DMS153 (cell line): ENCODE data around the gene KLHDC10.
"Not testable (repeated sequence)": the region's sequence is repeated elsewhere in the genome, so short reads cannot be mapped to it uniquely, and the experiment has no call there.

ENCODE experiments used
- DNase-seq: peaks from one replicate; lab custom pipeline; 2025; lab: John Stamatoyannopoulos, UW

Gene KLHDC10

GRCh38 chr7:130079846-130080394, 9.6 kb downstream of the KLHDC10 start:
- DNase-seq: no peak

DNA sequence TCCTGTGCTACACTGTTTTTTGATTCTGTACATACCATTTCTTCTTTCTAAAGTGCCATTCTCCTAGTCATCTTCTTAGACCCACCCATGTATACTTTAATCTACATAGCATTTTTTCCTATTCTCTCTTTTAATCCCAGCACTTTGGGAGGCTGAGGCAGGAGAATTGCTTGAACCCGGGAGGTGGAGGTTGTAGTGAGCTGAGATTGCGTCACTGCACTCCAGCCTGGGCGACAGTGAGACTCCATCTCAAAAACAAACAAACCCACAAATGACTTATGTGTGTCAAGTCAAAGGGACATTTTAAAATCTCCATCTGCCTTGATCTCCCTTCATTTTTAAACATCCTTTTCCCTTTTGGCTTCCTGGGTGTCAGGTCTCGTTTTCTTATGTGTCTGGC, 13.2 kb downstream of the KLHDC10 start:
- not testable (repeated sequence) for DNase-seq

DNA sequence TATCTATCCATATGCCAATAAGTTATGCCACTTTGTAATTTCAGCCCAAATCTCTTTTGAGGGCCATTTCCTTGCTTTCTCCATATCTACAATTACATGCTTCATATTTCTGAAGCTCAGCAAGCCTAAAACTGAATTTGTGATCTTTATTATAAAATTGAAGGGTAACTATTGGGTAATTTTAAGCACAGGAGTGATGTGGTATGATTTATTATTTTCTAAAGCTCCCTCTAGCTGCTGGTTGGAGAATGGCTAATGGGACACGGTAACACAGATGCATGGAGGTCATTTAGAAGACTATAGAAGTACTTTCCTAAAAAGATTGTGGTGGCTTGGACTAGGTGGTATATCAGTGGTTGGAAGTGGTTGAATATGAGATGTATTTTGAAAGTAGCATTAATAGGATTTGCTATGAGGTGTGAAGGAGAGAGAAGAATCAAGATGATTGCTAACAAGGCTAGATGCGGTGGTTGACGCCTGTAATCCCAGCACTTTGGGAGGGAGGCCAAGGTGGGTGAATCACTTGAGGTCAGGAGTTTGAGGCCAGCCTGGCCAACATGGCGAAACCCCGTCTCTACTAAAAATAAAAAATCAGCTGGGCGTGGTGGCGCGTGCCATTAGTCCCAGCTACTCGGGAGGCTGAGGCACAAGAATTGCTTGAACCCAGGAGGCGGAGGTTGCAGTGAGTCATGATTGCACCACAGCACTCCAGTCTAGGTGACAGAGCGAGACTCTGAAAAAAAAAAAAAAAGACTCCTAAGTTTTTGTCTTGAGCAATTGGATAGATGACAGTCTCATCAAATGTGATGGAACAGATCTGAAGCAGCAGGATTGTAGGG, 13.9 kb downstream of the KLHDC10 start:
- no peak for DNase-seq

GRCh38 chr7:130085235-130085634, 14.9 kb downstream of the KLHDC10 start:
- DNase-seq: not testable (repeated sequence)

DNA sequence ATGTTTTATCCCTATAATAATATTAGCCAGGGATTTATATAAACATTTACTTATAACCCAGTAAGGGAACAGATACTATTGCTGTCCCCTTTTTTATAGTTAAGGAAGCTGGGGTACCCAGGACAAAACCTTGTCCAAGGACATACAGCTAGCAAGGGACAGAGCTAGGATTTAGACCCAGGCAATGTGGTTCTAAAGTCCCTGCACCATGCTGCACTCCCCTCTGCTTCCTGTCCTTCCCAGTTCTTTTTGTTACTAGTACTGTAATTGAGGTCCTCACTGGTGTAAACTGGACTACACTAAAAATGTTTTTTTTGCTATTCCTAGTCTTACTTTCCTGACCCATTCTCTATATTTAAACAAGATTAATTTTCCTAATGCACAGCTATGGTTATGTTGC, 16.6 kb downstream of the KLHDC10 start:
- no peak for DNase-seq

GRCh38 chr7:130087364-130087763, 17.0 kb downstream of the KLHDC10 start:
- no peak for DNase-seq

GRCh38 chr7:130090745-130091532, 20.6 kb downstream of the KLHDC10 start:
- DNase-seq: no peak

DNA sequence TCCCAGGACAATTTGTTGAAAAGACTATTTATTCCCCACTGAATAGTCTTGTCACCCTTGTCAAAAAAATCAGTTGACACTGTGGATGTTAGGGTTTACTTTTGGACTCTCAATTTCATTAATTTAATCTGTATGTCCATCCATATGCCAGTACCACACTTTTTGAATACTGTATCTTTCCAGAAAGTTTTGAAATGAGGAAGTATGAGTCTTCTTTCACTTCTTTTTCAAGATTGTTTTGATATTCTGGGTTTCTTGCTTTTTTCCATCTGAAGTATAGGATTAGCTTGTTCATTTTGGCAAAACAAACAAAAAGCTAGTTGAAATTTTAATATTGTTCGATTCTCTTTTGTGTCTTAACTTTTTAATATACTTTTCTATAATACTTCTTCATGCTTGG, 21.7 kb downstream of the KLHDC10 start:
- no peak for DNase-seq

DNA sequence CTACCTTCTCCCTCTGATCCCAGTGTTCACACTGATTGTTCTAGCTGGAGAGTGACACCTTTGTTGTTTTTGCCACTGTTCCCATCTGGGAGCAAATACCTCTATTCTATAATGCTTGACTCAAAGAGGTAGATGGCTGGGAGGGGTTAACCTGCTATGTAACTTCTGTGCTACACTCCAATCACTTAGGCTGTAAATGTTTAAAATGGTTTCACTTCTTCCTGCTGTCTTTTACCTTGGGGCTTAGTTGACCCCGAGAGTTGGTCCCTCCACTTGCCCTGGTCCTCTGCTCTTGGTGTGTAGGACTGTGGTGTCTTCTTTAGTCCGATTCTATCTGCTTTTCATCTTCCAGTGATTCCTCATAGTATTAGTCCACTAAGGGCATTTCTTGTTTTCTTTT, 22.3 kb downstream of the KLHDC10 start:
- DNase-seq: no peak

- DNase-seq: no peak
Observed at GRCh38 chr7:130095812-130096211, 25.5 kb downstream of the KLHDC10 start.

DNA sequence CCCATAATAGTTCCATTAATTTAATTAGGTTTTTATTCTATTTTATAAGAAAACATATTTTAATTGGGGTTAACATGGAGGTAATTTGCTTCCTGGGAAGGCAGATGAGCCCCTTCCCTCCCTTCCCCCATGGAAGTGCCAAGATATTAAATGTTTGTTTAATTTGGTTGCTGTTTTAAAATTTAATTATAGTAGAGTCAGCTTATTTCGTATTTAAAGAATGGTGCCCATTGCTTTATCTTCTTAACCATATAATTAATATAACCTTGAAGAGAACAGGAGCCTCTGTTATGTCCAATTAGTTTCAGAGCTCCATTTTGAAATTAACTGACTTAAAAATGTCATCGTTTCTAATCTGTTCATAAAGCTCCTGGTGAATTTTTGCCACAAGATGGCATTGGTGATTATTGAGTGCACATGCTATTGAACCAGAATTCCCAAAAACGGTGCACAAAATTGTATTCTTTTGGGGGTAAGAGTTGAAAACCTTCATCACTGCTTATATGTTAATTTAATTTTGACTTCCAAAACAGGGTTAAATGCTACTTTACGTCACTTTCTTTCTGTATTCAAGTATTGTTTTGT, 26.0 kb downstream of the KLHDC10 start:
- no peak for DNase-seq

- no peak for DNase-seq
Observed at GRCh38 chr7:130099331-130099730, 29.0 kb downstream of the KLHDC10 start.

- DNase-seq: no peak
Observed at GRCh38 chr7:130102588-130102987, 32.3 kb downstream of the KLHDC10 start.

DNA sequence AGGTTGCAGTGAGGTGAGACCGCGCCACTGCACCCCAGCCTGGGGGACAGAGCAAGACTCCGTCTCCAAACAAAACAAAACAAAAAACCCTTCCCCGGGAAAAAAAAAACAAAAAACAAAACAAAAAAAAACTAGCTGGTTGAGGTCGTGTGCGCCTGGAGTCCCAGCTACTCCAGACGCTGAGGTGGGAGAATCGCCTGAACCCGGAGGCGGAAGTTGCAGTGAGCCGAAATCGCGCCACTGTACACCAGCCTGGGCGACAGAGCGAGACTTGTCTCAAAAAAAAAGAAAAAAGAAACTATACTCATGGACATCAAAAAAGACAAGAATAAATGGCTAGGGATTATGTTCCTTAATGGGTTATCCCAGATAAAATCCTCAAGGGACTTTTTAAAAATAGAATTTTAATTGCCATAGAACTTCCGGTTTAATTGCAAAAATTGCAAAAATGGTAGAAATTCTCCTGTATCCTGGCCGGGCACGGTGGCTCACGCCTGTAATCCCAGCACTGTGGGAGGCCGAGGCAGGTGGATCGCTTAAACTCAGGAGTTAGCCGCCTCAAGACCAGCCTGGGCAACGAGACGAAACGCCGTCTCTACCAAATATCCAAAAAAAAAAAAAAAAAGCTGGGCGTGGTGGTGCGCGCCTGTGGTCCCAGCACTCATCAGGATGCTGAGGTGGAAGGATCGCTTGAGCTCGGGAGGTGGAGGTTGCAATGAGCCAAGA, 37.8 kb downstream of the KLHDC10 start:
- DNase-seq: no peak

- DNase-seq: no peak
Observed at GRCh38 chr7:130108809-130109208, 38.5 kb downstream of the KLHDC10 start.

- no peak for DNase-seq
Observed at GRCh38 chr7:130112093-130112492, 41.8 kb downstream of the KLHDC10 start.

DNA sequence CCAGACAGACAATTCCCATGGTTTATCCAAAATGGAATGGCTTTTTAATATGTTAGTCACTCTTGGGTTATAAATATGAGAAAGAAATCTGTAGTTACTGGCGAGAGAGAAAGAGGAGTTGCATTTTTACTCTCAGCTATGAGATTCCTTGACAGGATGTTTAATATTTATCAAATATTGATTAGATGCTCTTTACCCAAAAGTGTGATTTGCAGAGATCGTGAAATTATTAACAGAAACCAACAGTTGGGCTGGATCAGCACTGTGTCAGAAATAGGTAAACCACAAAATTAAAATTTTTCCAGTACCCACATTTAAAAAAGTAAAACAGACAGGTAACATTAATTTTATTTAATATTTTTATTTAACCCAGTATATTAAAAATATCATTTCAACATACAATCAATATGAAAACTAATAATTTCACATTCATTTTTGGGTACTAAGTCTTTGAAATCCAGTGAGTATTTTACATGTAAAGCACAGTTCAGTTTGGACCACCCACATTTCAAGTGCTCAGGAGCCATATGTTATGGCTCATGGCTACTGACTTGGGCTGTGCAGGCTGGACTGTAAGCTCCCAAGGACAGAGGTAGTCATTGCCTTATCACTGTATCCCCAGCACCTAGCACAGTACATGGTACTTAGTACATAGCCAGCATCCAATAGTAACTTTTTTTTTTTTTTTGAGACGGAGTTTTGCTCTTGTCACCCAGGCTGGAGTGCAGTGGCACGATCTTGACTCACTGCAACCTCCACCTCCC, 42.5 kb downstream of the KLHDC10 start:
- no peak for DNase-seq

- DNase-seq: not testable (repeated sequence)
Observed at GRCh38 chr7:130113426-130113805, 43.1 kb downstream of the KLHDC10 start.

GRCh38 chr7:130113887-130114286, 43.6 kb downstream of the KLHDC10 start:
- DNase-seq: no peak

DNA sequence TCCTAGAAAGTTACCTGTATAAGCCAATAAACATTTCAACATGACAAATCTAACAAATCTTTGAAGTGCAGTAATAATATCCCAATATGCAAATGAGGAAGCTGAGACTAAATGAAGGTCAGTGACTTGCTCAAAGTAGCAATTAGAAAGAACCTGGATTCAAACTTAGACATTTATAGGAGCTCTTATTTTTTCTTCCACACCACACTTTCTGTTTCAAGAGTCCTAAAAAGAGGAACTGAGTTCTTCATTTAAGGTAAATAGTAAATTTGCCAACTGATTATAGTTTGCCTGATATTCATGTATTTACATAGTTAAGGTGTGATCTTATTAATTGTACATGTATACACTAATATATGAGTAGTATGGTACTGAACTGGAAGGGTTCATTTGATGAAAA, 44.0 kb downstream of the KLHDC10 start:
- DNase-seq: no peak

DNA sequence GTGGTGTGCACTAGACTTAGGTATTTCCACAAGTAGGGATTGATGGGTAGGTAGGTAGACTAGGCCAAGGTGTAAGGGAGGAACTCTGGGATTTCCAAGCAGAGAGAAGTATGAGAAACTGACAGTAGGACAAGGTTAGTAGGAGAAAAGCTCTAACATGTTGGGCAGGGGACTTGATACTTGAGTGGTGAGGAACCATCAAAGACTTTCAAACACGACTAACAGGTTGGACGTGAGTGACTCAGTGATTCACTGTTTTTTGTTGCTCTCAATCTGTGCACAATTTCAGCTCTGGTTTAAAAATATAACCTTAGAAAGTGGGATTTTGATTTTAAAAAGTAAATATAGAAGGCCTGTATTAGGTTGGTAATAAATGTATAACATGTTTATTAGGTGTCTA, 44.4 kb downstream of the KLHDC10 start:
- no peak for DNase-seq
